Measurements from ENCODE around the gene RNF121. TPM values are rescaled to one million over a fixed set of nuclear protein-coding genes. Genes with fewer than 3 reads are reported as not detected.

Gene RNF121
- total and polyA plus RNA-seq, 4 donors, result 10.2 to 31.1 (median 14.2) TPM

DNA sequence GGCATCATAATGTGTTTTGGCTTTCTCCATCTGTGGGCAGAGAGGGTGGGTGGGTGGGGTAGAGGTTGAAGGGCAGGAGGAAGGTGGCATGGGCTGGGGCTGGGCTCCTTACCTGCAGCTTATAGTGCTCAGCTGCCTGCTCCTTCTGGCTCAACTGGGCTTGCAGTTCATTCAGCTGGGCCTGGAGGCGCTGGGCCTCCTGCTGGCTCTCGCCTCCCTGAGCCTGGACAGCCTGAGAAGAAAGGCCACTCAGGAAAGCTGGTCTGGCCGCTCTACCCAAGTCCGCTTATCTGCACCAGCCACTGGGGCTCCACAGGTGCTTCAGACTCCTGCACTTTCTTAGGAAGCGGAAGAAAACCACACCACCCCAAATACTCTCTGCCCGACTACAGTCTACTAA lies 80.3 kb downstream of the RNF121 start:
- WGBS, result 97% methylated on average over 6 of the region's 6 CpGs
- no peak overlapping the region for H3K4me3 ChIP-seq (ENCODE audit: low read depth in 1 of 3, low read length in 3 of 3)
- H3K4me1 ChIP-seq (ENCODE audit: control insufficient read depth in 4 of 4, insufficient read depth in 4 of 4, low read length in 3 of 4), result peaks cover 2 to 16% (median 8%) of the 10 kb centered on the region in 4 donors
- H3K9ac ChIP-seq (ENCODE audit: low read depth in 1 of 2, low read length in 2 of 2), result no peak overlapping the region
- peaks cover 25 to 96% (median 73%) of the 10 kb centered on the region in 4 donors for H3K36me3 ChIP-seq (ENCODE audit: control insufficient read depth in 4 of 4, insufficient read depth in 3 of 4, low read depth in 1 of 4, low read length in 3 of 4)
- H3K27ac ChIP-seq (ENCODE audit: low read depth in 1 of 2, low read length in 2 of 2), result no peak overlapping the region
- TF ChIP-seq FOXA2 (IDR thresholded peaks at IDR 0.05), result no peak
- TF ChIP-seq SP1 (IDR thresholded peaks at IDR 0.05), result no peak
- TF ChIP-seq FOXA1 (IDR thresholded peaks at IDR 0.05), result no peak
- TF ChIP-seq TAF1 (conservative IDR thresholded peaks at IDR 0.05), result no peak
- TF ChIP-seq, protein P1, sequence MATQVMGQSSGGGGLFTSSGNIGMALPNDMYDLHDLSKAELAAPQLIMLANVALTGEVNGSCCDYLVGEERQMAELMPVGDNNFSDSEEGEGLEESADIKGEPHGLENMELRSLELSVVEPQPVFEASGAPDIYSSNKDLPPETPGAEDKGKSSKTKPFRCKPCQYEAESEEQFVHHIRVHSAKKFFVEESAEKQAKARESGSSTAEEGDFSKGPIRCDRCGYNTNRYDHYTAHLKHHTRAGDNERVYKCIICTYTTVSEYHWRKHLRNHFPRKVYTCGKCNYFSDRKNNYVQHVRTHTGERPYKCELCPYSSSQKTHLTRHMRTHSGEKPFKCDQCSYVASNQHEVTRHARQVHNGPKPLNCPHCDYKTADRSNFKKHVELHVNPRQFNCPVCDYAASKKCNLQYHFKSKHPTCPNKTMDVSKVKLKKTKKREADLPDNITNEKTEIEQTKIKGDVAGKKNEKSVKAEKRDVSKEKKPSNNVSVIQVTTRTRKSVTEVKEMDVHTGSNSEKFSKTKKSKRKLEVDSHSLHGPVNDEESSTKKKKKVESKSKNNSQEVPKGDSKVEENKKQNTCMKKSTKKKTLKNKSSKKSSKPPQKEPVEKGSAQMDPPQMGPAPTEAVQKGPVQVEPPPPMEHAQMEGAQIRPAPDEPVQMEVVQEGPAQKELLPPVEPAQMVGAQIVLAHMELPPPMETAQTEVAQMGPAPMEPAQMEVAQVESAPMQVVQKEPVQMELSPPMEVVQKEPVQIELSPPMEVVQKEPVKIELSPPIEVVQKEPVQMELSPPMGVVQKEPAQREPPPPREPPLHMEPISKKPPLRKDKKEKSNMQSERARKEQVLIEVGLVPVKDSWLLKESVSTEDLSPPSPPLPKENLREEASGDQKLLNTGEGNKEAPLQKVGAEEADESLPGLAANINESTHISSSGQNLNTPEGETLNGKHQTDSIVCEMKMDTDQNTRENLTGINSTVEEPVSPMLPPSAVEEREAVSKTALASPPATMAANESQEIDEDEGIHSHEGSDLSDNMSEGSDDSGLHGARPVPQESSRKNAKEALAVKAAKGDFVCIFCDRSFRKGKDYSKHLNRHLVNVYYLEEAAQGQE (IDR thresholded peaks at IDR 0.05), result no peak
- TF ChIP-seq NR2F2 (IDR thresholded peaks at IDR 0.05), result no peak
- no peak for TF ChIP-seq RAD21 (IDR thresholded peaks at IDR 0.05)
- no peak for TF ChIP-seq HNF4A (conservative IDR thresholded peaks at IDR 0.05)
- TF ChIP-seq EGR1 (IDR thresholded peaks at IDR 0.05; ENCODE audit: low read depth in 2 of 2), result no peak
- TF ChIP-seq, protein P2, sequence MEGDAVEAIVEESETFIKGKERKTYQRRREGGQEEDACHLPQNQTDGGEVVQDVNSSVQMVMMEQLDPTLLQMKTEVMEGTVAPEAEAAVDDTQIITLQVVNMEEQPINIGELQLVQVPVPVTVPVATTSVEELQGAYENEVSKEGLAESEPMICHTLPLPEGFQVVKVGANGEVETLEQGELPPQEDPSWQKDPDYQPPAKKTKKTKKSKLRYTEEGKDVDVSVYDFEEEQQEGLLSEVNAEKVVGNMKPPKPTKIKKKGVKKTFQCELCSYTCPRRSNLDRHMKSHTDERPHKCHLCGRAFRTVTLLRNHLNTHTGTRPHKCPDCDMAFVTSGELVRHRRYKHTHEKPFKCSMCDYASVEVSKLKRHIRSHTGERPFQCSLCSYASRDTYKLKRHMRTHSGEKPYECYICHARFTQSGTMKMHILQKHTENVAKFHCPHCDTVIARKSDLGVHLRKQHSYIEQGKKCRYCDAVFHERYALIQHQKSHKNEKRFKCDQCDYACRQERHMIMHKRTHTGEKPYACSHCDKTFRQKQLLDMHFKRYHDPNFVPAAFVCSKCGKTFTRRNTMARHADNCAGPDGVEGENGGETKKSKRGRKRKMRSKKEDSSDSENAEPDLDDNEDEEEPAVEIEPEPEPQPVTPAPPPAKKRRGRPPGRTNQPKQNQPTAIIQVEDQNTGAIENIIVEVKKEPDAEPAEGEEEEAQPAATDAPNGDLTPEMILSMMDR (IDR thresholded peaks at IDR 0.05; ENCODE audit: low read depth, low read length, missing input control), result no peak
- no peak for TF ChIP-seq RXRA (IDR thresholded peaks at IDR 0.05)
- H3K9me3 ChIP-seq (ENCODE audit: control insufficient read depth in 4 of 4, low read length in 3 of 4), result no peaks in the 10 kb centered on the region
- DNase-seq (ENCODE audit: low spot score), result no peak
- H3K27me3 ChIP-seq (ENCODE audit: control insufficient read depth in 4 of 4, insufficient read depth in 4 of 4, low read length in 3 of 4), result no peaks in the 10 kb centered on the region

DNA sequence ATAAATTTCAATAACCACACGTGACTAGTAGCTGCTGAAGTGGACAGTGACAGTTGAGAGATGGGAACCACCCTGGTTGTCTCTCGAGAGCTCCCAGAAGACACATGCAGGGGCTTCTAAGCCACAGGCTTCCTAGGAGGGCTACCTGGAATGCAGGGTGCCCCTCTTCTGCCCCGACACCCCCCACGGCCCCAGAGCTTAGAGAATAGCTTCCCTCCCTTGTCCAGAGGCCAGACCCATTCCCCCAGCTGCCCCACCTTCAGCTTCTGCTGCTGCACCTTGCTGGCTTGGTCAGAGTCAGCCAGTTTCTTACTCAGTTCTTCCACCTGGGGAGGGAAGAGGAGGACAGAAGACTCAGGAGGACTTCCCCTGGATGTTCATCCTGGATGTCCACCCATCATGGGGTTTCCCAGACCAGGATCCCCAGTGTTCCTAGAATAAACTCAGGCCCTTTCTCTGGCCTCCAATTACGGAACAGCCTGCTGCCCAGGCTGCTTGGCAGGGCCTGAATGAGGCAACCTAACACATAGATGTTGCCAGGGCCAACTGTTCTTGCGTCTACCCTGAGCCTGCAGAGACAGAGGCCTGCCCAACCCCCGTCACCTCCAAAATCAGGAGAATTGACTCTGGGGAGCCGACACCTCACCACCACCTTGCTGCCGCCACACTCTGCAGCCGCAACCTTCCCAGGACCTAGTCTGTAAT lies 81.8 kb downstream of the RNF121 start:
- no peak overlapping the region for H3K27ac ChIP-seq (ENCODE audit: low read depth in 1 of 2, low read length in 2 of 2)
- peaks cover 19 to 95% (median 67%) of the 10 kb centered on the region in 4 donors for H3K36me3 ChIP-seq (ENCODE audit: control insufficient read depth in 4 of 4, insufficient read depth in 3 of 4, low read depth in 1 of 4, low read length in 3 of 4)
- H3K27me3 ChIP-seq (ENCODE audit: control insufficient read depth in 4 of 4, insufficient read depth in 4 of 4, low read length in 3 of 4), result no peaks in the 10 kb centered on the region
- WGBS, result 85% methylated on average over 10 of the region's 10 CpGs
- peaks cover 2 to 16% (median 8%) of the 10 kb centered on the region in 4 donors for H3K4me1 ChIP-seq (ENCODE audit: control insufficient read depth in 4 of 4, insufficient read depth in 4 of 4, low read length in 3 of 4)
- no peak overlapping the region for H3K4me3 ChIP-seq (ENCODE audit: low read depth in 1 of 3, low read length in 3 of 3)
- H3K9me3 ChIP-seq (ENCODE audit: control insufficient read depth in 4 of 4, low read length in 3 of 4), result no peaks in the 10 kb centered on the region
- DNase-seq (ENCODE audit: low spot score), result no peak
- no peak overlapping the region for H3K9ac ChIP-seq (ENCODE audit: low read depth in 1 of 2, low read length in 2 of 2)
- TF ChIP-seq, protein P2 (IDR thresholded peaks at IDR 0.05; ENCODE audit: low read depth, low read length, missing input control), result no peak
- no peak for TF ChIP-seq FOXA2 (IDR thresholded peaks at IDR 0.05)
- TF ChIP-seq, protein P3, sequence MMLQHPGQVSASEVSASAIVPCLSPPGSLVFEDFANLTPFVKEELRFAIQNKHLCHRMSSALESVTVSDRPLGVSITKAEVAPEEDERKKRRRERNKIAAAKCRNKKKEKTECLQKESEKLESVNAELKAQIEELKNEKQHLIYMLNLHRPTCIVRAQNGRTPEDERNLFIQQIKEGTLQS (IDR thresholded peaks at IDR 0.05), result no peak
- no peak for TF ChIP-seq YY1 (IDR thresholded peaks at IDR 0.05)
- no peak for TF ChIP-seq SP1 (IDR thresholded peaks at IDR 0.05)
- TF ChIP-seq HNF4G (IDR thresholded peaks at IDR 0.05), result no peak
- no peak for TF ChIP-seq HNF4A (conservative IDR thresholded peaks at IDR 0.05)
- TF ChIP-seq JUND (IDR thresholded peaks at IDR 0.05), result no peak
- no peak for TF ChIP-seq GABPA (IDR thresholded peaks at IDR 0.05 in 1 of 2, conservative IDR thresholded peaks at IDR 0.05 in 1 of 2)
- no peak for TF ChIP-seq TAF1 (conservative IDR thresholded peaks at IDR 0.05)
- TF ChIP-seq EGR1 (IDR thresholded peaks at IDR 0.05; ENCODE audit: low read depth in 2 of 2), result no peak
- TF ChIP-seq NR2F2 (IDR thresholded peaks at IDR 0.05), result no peak
- TF ChIP-seq, protein P1 (IDR thresholded peaks at IDR 0.05), result no peak
- TF ChIP-seq FOXA1 (IDR thresholded peaks at IDR 0.05), result no peak
- TF ChIP-seq, protein P4, sequence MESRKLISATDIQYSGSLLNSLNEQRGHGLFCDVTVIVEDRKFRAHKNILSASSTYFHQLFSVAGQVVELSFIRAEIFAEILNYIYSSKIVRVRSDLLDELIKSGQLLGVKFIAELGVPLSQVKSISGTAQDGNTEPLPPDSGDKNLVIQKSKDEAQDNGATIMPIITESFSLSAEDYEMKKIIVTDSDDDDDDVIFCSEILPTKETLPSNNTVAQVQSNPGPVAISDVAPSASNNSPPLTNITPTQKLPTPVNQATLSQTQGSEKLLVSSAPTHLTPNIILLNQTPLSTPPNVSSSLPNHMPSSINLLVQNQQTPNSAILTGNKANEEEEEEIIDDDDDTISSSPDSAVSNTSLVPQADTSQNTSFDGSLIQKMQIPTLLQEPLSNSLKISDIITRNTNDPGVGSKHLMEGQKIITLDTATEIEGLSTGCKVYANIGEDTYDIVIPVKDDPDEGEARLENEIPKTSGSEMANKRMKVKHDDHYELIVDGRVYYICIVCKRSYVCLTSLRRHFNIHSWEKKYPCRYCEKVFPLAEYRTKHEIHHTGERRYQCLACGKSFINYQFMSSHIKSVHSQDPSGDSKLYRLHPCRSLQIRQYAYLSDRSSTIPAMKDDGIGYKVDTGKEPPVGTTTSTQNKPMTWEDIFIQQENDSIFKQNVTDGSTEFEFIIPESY (IDR thresholded peaks at IDR 0.05), result no peak
